Measurements from ENCODE around the gene SLC7A6OS. TPM values are rescaled to one million over a fixed set of nuclear protein-coding genes. Genes with fewer than 3 reads are reported as not detected.

The SLC7A6OS gene
- total RNA-seq, 3 donors from 2014 or later = 16.4 to 18.6 (median 16.5) TPM

DNA sequence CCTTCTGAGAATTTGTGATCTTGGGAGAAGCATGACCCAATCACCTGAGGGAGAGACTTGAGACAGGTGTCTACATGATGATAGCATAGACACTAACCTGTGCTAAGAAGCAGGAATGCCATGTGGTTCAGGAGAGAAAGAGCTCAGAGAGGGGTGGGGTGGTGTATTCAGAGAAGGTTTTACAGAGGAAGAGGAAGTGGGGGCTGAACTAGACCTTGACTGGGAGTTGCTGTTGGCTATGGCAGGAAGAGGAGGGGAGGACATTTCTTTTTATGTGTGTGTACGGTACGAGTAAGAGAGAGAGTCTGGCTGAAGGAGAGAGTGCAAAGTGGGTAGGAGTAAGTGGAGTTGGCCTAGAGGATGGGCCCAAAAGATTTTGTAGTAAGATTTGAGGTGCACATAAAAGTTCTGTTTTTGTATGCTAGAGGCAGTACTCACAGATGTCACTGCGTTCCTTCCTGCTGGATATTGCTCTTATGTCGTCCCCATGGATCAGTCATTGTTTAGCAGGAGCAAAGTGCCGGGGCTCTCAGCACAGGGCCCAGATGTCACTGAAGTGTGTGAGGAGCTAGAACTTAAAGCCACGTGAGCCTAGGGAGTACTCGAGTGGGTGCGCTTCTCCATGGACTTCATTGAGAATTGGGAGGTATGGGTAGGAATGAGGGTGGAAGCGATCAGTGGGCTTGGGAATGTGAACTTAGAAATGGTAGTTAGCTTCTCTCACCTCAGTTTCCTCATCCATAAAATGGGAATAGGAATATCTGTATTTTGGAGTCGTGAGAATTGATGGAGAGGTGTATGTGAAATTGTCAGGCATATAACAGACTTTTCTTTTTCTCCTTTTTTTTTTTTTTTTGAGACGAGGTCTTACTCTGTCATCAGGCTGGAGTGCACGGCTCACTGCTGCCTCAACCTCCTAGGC, 24.3 kb downstream of the SLC7A6OS start:
- no peaks in the 10 kb centered on the region for H3K36me3 ChIP-seq
- H3K4me1 ChIP-seq = peaks cover 0 to 13% of the 10 kb centered on the region in 2 donors
- intact Hi-C loops (cut with DNase I; ENCODE audit: low total_unique reads) = no loop called here
- H3K27me3 ChIP-seq = no peaks in the 10 kb centered on the region
- H3K4me3 ChIP-seq = no peak overlapping the region
- no peak for DNase-seq (ENCODE audit: low spot score in 2 of 2)
- peak overlapping the region; percentile 84 to 95 for H3K27ac ChIP-seq
- no peaks in the 10 kb centered on the region for H3K9me3 ChIP-seq
- TF ChIP-seq POLR2A (IDR thresholded peaks at IDR 0.05) (no peak), POLR2AphosphoS5 (IDR thresholded peaks at IDR 0.05) (no peak)
- TF ChIP-seq, protein P1, sequence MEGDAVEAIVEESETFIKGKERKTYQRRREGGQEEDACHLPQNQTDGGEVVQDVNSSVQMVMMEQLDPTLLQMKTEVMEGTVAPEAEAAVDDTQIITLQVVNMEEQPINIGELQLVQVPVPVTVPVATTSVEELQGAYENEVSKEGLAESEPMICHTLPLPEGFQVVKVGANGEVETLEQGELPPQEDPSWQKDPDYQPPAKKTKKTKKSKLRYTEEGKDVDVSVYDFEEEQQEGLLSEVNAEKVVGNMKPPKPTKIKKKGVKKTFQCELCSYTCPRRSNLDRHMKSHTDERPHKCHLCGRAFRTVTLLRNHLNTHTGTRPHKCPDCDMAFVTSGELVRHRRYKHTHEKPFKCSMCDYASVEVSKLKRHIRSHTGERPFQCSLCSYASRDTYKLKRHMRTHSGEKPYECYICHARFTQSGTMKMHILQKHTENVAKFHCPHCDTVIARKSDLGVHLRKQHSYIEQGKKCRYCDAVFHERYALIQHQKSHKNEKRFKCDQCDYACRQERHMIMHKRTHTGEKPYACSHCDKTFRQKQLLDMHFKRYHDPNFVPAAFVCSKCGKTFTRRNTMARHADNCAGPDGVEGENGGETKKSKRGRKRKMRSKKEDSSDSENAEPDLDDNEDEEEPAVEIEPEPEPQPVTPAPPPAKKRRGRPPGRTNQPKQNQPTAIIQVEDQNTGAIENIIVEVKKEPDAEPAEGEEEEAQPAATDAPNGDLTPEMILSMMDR (IDR thresholded peaks at IDR 0.05) = no peak

DNA sequence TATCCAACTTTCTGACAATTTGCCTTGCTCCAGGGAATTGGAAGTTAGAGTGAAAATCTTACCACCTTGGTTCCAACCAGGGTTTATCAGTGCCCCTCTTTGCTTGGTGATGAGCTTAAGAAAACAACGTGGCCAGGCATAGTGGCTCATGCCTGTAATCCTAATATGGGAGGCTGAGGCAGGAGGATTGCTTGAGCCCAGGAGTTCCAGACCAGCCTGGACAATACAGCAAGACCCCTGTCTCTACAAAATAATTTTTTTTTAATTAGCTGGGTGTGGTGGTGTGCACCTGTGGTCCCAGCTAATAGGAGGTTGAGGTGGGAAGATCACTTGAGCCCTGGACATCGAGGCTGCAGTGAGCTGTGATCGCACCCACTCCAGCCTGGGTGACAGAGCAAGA, 25.1 kb downstream of the SLC7A6OS start:
- intact Hi-C loops (cut with DNase I; ENCODE audit: low total_unique reads) = no loop called here
- DNase-seq (ENCODE audit: low spot score in 2 of 2) = no peak
- no peaks in the 10 kb centered on the region for H3K9me3 ChIP-seq
- peak overlapping the region in 1 of 2 donors; percentile 82 for H3K27ac ChIP-seq
- no peaks in the 10 kb centered on the region for H3K27me3 ChIP-seq
- peaks cover 0 to 13% of the 10 kb centered on the region in 2 donors for H3K4me1 ChIP-seq
- no peaks in the 10 kb centered on the region for H3K36me3 ChIP-seq
- TF ChIP-seq POLR2A (IDR thresholded peaks at IDR 0.05) (no peak), POLR2AphosphoS5 (IDR thresholded peaks at IDR 0.05) (no peak)
- TF ChIP-seq, protein P1 (IDR thresholded peaks at IDR 0.05) = no peak
- no peak overlapping the region for H3K4me3 ChIP-seq

DNA sequence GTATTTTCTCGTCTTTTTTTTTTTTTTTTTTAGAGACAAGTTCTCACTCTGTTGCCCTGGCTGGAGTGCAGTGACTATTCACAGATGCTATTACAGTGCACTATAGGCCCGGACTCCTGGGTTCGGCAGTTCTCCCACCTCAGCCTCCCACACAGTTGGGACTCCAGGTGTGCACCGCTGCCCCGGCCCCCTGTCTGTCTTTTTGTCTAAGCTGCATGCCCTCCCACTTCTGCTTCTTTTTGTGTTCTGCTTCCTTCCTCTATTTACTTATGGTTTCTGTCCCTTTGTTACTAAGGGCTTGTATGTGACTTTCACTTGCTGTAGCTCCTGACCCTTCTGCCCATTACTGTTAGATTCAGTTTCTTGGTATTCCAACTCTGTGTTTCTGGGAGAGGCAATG, 25.9 kb downstream of the SLC7A6OS start:
- TF ChIP-seq POLR2A (IDR thresholded peaks at IDR 0.05) (no peak), POLR2AphosphoS5 (IDR thresholded peaks at IDR 0.05) (no peak)
- TF ChIP-seq, protein P1 (IDR thresholded peaks at IDR 0.05) = no peak
- no peaks in the 10 kb centered on the region for H3K9me3 ChIP-seq
- DNase-seq (ENCODE audit: low spot score in 2 of 2) = no peak
- H3K4me3 ChIP-seq = no peak overlapping the region
- H3K4me1 ChIP-seq = peaks cover 0 to 13% of the 10 kb centered on the region in 2 donors
- no peaks in the 10 kb centered on the region for H3K36me3 ChIP-seq
- peak overlapping the region in 1 of 2 donors; percentile 82 for H3K27ac ChIP-seq
- H3K27me3 ChIP-seq = no peaks in the 10 kb centered on the region
- intact Hi-C loops (cut with DNase I; ENCODE audit: low total_unique reads) = no loop called here

DNA sequence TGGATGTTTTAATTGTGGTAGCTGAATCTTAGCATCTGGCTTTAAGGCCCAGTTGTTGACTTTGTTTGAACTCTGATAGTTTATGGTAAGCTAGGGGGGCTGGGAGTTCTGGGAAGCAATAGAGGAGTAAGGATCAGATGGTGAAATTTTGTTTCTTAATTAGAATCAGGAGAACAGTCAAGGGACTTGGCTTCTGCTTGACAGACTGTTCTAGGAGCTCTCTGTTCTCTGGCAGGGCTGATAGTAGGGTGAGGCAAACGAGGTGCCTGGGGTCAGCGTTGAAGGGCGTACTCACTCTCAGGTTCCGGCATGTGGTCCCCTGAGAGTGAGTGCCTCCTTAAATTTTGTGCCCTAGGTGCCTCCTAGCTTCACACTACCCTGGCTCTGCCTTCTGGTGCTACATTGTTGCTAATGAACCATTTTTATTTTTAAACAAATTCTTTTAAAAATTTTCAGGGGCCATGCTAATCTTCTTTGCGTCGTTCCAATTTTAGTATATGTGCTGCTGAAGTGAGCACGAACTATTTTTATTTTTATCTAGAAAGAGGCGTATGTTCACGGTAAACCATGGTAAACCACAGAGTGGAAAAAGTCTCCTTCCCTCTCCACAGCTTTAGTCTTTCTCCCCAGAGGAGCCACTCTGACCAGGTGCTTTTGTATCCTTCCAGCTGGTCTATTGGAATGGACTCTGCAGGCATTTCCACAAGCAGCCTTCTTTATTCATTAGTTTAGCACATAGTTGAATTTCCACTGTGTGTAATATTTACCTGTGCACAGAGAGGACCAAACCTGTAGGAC, 26.7 kb downstream of the SLC7A6OS start:
- Histone ChIP-seq H3K27ac (peak overlapping the region; percentile 65 to 91), H3K36me3 (no peaks in the 10 kb centered on the region), H3K4me1 (peaks cover 0 to 13% of the 10 kb centered on the region in 2 donors)

More for the DNA sequence above, 26.7 kb downstream of the SLC7A6OS start:
- Histone ChIP-seq H3K9me3 (no peaks in the 10 kb centered on the region), H3K27me3 (no peaks in the 10 kb centered on the region), H3K4me3 (no peak overlapping the region)
- TF ChIP-seq POLR2AphosphoS5 (IDR thresholded peaks at IDR 0.05) (peak in 2 of 3 donors; percentile 54 to 62), POLR2A (IDR thresholded peaks at IDR 0.05) (no peak)
- TF ChIP-seq, protein P1 (IDR thresholded peaks at IDR 0.05) = no peak
- DNase-seq (ENCODE audit: low spot score in 2 of 2) = no peak
- intact Hi-C loops (cut with DNase I; ENCODE audit: low total_unique reads) = loop anchor here (1.0 kb wide), 1 partner anchor 29 kb away; no protein-coding TSS in a partner anchor
